ENCODE measurements around the gene NUDT19.
A peak's percentile ranks its signal among the peaks of the same experiment; 100 is the strongest.

NUDT19 gene

DNA sequence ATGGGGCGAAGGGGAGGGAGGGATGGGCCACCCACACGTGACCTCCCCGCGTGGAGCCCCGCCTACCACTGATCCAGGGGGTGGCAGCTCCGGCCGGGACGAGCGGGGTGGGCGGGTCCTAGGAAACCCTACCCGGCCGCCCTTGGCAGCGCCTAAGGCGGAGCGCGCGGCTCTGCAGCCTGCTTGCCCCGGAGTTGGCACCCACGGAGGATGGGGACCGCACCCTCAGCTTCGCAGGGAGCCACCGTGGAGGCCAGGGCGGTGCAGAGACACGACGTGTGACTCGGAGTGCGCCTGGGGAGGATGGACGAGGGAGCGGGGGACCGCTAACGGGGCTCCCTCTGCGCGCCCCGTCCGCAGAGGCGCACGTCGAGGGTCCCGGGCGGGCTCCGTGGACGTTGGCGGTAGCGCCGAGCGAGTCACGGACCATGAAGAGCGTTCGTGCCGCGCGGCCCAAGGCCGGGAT, 15.9 kb upstream of the NUDT19 start, which contains the start of gene RGS9BP:
TSS of gene RGS9BP (plus strand) at position 129 of the 466 bp plus-strand sequence. CDS start 416 bp downstream, outside the sequence.
- no peak for TF ChIP-seq ZFX (IDR thresholded peaks at IDR 0.05)
- TF ChIP-seq, protein P1, sequence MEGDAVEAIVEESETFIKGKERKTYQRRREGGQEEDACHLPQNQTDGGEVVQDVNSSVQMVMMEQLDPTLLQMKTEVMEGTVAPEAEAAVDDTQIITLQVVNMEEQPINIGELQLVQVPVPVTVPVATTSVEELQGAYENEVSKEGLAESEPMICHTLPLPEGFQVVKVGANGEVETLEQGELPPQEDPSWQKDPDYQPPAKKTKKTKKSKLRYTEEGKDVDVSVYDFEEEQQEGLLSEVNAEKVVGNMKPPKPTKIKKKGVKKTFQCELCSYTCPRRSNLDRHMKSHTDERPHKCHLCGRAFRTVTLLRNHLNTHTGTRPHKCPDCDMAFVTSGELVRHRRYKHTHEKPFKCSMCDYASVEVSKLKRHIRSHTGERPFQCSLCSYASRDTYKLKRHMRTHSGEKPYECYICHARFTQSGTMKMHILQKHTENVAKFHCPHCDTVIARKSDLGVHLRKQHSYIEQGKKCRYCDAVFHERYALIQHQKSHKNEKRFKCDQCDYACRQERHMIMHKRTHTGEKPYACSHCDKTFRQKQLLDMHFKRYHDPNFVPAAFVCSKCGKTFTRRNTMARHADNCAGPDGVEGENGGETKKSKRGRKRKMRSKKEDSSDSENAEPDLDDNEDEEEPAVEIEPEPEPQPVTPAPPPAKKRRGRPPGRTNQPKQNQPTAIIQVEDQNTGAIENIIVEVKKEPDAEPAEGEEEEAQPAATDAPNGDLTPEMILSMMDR (conservative IDR thresholded peaks at IDR 0.05), result no peak
- H3K27ac ChIP-seq, result peak within 1 kb of the TSS; percentile 84

DNA sequence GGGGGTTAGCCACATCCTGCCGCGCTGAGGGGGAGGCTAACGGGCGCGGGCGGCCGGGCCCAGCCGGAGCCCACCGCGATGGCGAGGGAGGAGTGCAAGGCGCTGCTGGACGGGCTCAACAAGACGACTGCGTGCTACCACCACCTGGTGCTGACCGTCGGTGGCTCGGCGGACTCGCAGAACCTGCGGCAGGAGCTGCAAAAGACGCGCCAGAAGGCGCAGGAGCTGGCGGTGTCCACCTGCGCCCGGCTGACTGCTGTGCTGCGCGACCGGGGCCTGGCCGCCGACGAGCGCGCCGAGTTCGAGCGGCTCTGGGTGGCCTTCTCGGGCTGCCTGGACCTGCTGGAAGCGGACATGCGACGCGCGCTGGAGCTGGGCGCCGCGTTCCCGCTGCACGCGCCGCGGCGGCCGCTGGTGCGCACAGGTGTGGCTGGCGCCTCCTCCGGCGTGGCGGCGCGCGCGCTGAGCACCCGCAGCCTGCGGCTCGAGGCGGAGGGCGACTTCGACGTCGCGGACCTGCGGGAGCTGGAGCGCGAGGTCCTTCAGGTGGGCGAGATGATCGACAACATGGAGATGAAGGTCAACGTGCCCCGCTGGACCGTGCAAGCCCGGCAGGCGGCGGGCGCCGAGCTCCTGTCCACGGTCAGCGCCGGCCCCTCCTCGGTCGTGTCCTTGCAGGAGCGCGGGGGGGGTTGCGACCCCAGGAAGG, 15.3 kb upstream of the NUDT19 start:
- H3K27ac ChIP-seq, result peak overlapping the region; percentile 84
- no peak; the same call in 1 of the 2 replicates for TF ChIP-seq ZFX (IDR thresholded peaks at IDR 0.05)
- TF ChIP-seq, protein P1 (conservative IDR thresholded peaks at IDR 0.05), result no peak; the same call in 1 of the 2 replicates

DNA sequence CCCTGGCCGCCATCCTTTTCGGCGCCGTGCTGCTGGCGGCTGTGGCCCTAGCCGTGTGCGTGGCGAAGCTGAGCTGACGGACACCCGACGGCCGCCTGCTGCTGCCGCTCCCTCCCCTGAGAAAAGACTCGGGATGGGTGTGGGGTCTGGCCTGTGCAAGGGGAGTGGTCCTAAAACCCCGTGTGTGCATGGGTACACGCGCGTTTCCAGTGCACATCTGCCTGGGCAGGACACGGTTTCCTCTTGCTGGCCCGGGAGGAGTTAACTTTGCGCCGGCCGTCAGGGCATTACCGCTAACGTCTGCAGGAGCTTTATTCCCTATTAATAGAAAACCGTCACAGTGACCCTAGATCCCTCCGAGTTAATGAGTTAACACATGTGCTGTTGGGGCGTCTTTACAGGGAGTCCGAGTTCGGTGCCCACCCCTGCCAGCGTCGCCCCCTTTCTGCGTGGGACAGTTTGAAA, 14.7 kb upstream of the NUDT19 start:
- no peak overlapping the region for H3K27ac ChIP-seq
- no peak for TF ChIP-seq ZFX (IDR thresholded peaks at IDR 0.05)
- TF ChIP-seq, protein P1 (conservative IDR thresholded peaks at IDR 0.05), result no peak

DNA sequence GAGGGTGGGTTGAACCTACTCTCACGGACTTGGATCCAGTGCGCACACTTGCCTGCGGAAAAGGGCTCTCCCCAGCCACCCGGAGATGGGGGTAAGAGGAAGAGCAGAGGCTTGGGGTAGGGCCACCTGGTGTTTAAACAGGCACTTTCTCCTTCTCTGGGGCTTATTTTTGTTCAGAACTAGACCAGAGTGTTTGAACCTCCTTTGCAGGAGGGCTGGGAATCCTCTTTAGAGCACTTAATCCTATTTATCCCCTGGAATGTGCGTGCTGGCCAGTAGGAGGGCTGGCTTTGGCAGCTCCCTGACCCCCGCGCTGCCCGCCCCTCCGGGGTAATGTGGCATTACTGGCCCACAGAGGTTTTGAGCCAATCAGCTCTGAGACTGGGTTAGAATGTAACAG, 14.0 kb upstream of the NUDT19 start:
- H3K27ac ChIP-seq, result no peak overlapping the region
- no peak for TF ChIP-seq ZFX (IDR thresholded peaks at IDR 0.05)
- TF ChIP-seq, protein P1 (conservative IDR thresholded peaks at IDR 0.05), result no peak

DNA sequence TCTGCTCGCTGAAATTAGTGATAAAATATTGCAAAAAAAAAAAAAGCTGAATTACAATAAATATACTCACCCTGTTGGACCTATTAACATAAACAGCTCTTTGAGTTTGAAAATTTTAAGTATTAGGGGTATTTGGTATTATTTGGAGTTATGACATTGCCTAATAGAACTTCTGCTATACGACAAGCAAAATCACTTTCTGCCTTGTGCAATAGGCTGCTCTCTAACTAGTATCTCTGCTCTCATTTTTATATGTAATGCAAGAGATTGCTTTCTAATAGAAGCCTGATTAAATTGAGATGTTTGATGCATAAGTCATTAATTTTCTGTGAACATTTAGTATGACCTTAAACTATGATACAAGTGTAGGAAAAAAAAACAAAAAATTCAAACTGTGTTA, 10.6 kb upstream of the NUDT19 start:
- H3K27ac ChIP-seq, result no peak overlapping the region

DNA sequence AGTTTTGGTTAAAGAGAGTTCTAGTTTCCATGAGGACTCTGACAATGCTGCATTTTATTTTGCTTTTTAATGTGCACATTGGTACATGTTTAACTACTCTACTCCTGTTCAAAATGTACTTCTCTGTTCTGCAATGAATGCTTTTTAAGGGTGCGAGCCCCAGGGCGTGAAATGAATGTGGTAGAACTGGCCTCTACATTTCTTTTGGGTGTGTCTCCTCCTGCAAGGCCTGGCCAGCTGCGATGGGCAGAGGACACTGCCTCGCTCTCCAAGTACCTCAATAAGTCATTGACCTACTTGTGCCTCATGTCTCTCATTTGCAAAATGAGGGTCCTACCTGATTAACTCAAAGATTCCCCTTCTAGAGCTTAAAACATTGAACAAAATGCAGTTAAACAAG, 9.3 kb upstream of the NUDT19 start:
- H3K27ac ChIP-seq, result no peak overlapping the region
- TF ChIP-seq, protein P1 (conservative IDR thresholded peaks at IDR 0.05), result no peak

More for the DNA sequence above, 10.6 kb upstream of the NUDT19 start:
- TF ChIP-seq, protein P1 (conservative IDR thresholded peaks at IDR 0.05), result no peak
- TF ChIP-seq ZFX (IDR thresholded peaks at IDR 0.05), result no peak

DNA sequence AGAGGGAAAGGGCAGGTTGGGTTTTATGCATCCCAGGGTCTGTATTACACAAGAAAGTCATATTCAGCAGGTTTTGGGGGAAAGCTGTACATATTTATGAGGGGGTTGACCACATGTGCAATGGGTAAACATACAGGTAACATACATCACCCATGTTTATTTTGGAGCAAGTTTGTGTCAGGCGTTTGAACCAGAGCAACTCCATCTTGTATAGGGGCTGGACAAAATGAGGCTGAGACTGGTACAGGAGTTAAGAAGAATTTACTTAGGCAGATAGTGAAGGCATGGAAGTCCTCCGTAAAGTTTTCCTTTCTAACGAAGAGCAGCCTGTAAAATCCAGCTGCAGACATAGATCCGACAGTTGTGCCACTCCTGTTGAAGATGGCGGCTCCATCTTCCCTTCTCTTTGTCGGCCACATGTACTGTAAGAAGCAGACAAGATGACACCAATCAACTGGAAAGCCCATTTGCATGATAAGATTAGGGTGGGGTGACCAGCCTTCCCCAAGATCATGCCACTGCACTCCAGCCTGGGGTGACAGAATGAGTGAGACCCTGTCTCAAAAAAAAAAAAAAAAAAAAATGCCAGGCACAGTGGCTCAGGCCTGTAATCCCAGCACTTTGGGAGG, 4.7 kb upstream of the NUDT19 start:
- no peak for TF ChIP-seq ZFX (IDR thresholded peaks at IDR 0.05)
- TF ChIP-seq, protein P1 (conservative IDR thresholded peaks at IDR 0.05), result no peak
- H3K27ac ChIP-seq, result no peak overlapping the region
